Measurements from ENCODE around the gene LBH.

DNA sequence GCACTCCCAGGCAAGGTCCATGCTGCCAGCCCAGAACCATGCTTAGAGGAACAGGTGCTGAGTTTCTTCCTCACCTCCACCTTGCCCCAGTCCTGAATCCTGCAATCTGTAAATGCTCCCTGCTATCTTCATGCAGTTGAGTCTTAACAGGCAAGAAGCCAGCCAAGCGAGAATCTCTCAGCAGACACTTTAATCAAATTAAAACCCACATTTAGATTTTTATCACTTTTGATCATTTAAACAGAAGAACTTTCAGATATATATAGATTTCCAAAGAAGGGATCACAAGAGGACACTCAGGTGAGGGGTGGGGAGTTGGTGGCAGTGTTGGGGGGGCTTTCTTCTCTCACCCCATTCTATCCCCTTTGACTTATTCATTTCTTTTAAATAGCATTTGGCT lies 25.9 kb upstream of the LBH start:
- no peak for TF ChIP-seq CTCF (IDR thresholded peaks at IDR 0.05; ENCODE audit: borderline replicate concordance, extremely low read depth, low read length, poor library complexity, severe bottlenecking)
- TF ChIP-seq EZH2 (IDR thresholded peaks at IDR 0.05; ENCODE audit: borderline replicate concordance, low read depth, low read length, severe bottlenecking), result no peak
